H1 (cell line): ENCODE measurements around the gene APOL4. TPM values are rescaled to one million over a fixed set of nuclear protein-coding genes. Genes with fewer than 3 reads are reported as not detected.

Experiments used
- BRCA1 ChIP-seq: IDR thresholded peaks from 2 replicates; pipeline ENCODE4 v1.6.1; 2012; ENCODE audit warnings: low read depth, low read length, improper control_type of control experiment
- CBX5 ChIP-seq: fragments of 300-800, 300-1000 bp; sonication (generic); IDR thresholded peaks from 2 replicates; pipeline ENCODE4 v1.7.1; 2016; ENCODE audit warnings: antibody characterized with exemption, low read length, low read depth
- CREB1 ChIP-seq: IDR thresholded peaks from 2 replicates; pipeline ENCODE4 v1.6.1; 2012; ENCODE audit warnings: inconsistent platforms
- HDAC2 ChIP-seq, 2 experiments: fragments of 300-600 bp in 1 of 2; sonication (generic) in 1 of 2; IDR thresholded peaks; 2 replicates each; pipeline ENCODE4 v1.6.1; 2011 to 2012; ENCODE audit warnings: low read depth in 2 of 2, low read length in 2 of 2, mild to moderate bottlenecking in 2 of 2, moderate library complexity in 2 of 2, borderline replicate concordance in 1 of 2, inconsistent platforms in 1 of 2
- RAD21 ChIP-seq, 2 experiments: IDR thresholded peaks in 1 of 2; conservative IDR thresholded peaks in 1 of 2; 2 replicates each; pipeline ENCODE4 v1.6.1; 2011; ENCODE audit warnings: low read depth in 2 of 2, low read length in 2 of 2, improper control_type of control experiment in 1 of 2, inconsistent platforms in 1 of 2, mild to moderate bottlenecking in 1 of 2, moderate library complexity in 1 of 2
- RNF2 ChIP-seq: fragments of 200-900, 300-1000 bp; sonication (generic); IDR thresholded peaks from 2 replicates; pipeline ENCODE4 v1.7.1; 2016; ENCODE audit warnings: borderline replicate concordance, low read depth, mild to moderate bottlenecking, antibody characterized with exemption, low read length; ENCODE audit not compliant: poor library complexity, severe bottlenecking; ENCODE audit errors: missing control alignments
- TBP ChIP-seq: IDR thresholded peaks from 2 replicates; pipeline ENCODE4 v1.6.1; 2011; ENCODE audit warnings: low read depth, low read length, improper control_type of control experiment
- polyA plus RNA-seq, 7 experiments: library from polyadenylated mRNA; depleted of rRNA in 3 of 7; stranded (reverse) in 5 of 7; unstranded in 2 of 7; fragments of >200 nt in 5 of 7; fragments of 200-250 nt in 2 of 7; gene quantifications; 1 replicate in 5 of 7; 2 replicates in 1 of 7; 4 replicates in 1 of 7; pipeline versions ENCODE4 v1.2.1 to v1.2.3, GENCODE V29; 2011 to 2013; ENCODE audit warnings: missing spikeins in 2 of 7, mixed read lengths in 2 of 7
- total RNA-seq: library from RNA; stranded (reverse); fragmentation: NEBNext Ultra II Directional; extraction: Animal tissue kit (Norgen Biotek cat#: 25700); gene quantifications from 2 replicates; pipeline ENCODE4 v1.2.1, GENCODE V29; 2021
- TF ChIP-seq, protein P1 (sequence below): IDR thresholded peaks from 2 replicates; pipeline ENCODE4 v1.6.1; 2011; ENCODE audit warnings: low read length, improper control_type of control experiment

APOL4 gene
- total and polyA plus RNA-seq, 2 of the 8 experiments (the other 6 are each of a cell fraction or from before 2014, with no cell fraction given): 0.02 TPM; not detected in 1

DNA sequence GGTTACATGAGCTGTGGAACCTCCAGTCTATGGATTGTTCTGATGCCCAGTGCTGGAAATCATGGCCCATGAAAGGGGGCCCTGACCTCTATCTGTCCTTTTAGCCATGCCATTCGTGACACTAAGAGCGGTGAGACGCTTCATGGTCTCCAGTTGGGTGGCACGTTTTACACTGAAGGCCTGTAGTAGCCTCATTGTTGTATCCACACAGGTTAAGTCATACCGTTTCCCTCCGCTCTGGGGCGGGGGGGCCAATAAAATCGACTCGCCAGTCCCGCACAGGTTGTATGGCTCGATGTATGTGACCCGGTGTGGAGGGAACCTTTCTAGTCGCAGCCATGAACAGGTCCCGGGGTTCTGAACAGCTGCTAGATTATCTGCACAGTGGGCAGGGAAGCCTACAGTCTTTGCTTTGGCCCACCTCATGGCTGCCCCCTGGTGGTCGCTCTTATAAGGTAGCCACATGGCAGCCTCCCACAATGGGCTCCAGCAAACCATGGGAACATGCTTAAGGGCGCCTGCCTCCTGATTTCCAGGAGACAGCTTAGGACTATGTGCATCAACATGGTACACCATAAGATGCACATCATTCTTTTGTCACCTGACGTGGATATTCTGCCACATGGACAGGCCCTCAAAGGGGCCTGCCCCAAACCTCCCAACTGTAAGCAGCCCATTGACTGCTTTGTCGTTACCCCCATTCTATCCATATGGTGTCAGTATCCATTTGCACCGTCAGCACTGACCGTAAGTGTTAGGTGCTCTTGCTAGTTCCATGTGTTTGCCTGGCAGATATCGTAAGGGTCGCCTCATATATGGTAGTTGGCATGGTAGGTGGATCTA, 21.4 kb downstream of the APOL4 start (continued):
- TF ChIP-seq RAD21 (IDR thresholded peaks at IDR 0.05 in 1 of 2, conservative IDR thresholded peaks at IDR 0.05 in 1 of 2; ENCODE audit: low read depth in 2 of 2, low read length in 2 of 2): peak; percentile 75 to 83
- TF ChIP-seq RNF2: no peak
- TF ChIP-seq HDAC2 (IDR thresholded peaks at IDR 0.05; ENCODE audit: borderline replicate concordance in 1 of 2, low read depth in 2 of 2, low read length in 2 of 2): no peak
- no peak for TF ChIP-seq CREB1
- TF ChIP-seq BRCA1: no peak
- TF ChIP-seq, protein P1, sequence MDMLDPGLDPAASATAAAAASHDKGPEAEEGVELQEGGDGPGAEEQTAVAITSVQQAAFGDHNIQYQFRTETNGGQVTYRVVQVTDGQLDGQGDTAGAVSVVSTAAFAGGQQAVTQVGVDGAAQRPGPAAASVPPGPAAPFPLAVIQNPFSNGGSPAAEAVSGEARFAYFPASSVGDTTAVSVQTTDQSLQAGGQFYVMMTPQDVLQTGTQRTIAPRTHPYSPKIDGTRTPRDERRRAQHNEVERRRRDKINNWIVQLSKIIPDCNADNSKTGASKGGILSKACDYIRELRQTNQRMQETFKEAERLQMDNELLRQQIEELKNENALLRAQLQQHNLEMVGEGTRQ: no peak
- TF ChIP-seq CBX5: no peak
- TF ChIP-seq TBP: no peak
